GM11168 (cell line): ENCODE data around the gene ZDHHC22.

Experiments used
- in situ Hi-C: fragments of 300-500 bp; cut with MboI; formaldehyde crosslinking; loops from one replicate; pipeline ENCODE4 v1.12.0; 2022; ENCODE audit warnings: low sequenced_read_pairs; ENCODE audit not compliant: unreplicated experiment

The ZDHHC22 gene

GRCh38 chr14:77107228-77107627, 34.4 kb downstream of the ZDHHC22 start:
- in situ Hi-C loops: no loop called here

DNA sequence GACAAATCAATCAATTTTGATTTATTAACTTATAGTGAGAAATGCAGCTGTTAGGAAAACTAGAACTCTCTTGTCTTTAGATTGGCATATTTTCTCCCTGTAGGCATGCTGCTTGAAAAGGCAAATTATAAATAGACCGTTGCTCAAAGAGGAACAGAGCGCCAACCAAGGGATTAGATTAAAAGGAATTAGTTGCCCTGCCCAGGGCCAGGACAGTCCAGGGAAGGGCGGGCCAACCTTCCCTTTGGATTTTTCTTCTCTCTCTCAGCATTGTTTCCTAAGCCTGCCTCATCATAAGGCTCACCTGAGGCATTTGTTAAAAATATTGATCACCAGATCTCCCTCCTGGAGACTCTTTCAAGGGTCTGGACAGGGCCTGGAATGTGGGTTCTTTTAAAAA, 34.9 kb downstream of the ZDHHC22 start:
- in situ Hi-C loops: no loop called here

- in situ Hi-C loops: no loop called here
Measured at GRCh38 chr14:77105145-77105939, 36.2 kb downstream of the ZDHHC22 start.

- in situ Hi-C loops: no loop called here
Measured at GRCh38 chr14:77104393-77104792, 37.2 kb downstream of the ZDHHC22 start.

GRCh38 chr14:77103951-77104350, 37.6 kb downstream of the ZDHHC22 start:
- in situ Hi-C loops: no loop called here

DNA sequence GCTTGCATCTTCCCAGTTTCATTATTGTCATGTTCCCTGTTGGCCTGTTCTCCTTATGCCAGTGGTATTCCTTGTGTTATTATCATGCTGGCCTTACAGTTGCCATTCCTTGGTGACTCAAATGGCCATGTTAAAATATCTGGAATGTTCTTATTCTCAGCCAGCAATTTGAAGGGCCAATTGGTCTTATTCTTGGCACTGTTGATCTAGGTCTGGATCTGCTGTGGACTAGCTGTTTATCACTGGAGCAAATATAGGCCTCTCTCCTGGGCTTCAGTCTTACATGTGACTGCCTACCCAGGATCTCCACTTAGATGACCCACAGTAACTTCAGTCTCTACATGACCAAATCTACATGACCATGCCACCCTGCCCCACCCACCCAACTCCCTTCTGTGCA, 38.1 kb downstream of the ZDHHC22 start:
- in situ Hi-C loops: no loop called here

GRCh38 chr14:77102154-77102553, 39.4 kb downstream of the ZDHHC22 start:
- in situ Hi-C loops: no loop called here

DNA sequence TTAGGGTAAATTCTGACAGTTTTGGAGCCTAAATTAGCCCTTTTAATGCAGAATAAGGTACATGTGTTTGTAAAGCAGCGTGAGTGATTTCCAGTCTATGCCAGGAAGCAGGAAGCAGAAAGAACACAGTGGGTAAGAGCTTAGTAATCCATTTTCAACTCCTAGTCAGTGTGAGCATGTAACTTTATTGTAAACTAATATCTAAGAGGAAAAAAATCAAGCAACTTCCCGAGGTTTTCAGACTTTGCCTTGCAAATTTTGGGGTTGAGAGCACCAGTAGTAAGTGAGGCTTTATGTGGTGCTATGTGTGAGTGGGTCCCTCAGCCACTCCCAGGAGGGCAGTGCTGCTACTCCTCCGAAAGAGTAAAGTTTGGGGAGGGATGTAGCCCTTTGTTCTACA, 40.6 kb downstream of the ZDHHC22 start:
- in situ Hi-C loops: no loop called here

DNA sequence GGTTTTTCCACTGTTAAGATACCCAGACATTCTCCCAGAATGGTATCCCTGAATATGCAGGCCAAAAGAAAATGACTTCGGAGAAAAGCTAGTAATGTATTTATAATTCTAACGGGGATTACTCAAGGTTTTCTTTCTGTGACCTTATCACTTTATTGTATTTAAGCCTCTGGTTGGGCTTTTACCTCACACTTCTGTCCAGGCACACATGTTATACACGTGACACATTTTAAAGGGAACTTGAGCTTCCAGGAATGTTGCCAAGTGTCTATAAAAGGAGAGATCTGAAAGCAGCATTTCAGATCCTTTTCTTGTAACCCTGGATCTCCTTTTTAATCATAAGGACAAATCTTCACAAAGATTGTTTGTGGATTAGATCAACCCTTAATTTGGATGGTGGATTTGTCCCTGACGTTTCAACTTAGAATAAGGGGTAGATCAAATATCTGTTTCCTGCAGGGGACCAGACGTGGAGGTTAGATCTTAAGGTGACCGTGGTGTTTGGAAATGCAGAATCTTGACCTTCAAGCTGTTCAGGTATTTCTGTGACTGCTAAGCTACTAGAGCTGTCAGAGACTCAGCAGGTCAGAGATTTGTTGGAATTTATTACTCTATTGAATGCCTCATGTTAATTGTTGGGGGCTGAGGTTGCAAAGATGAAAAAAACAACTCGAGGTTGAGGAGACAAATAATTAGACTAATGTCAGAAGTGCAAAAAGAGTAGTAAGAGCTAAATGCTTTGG, 42.0 kb downstream of the ZDHHC22 start:
- in situ Hi-C loops: no loop called here

DNA sequence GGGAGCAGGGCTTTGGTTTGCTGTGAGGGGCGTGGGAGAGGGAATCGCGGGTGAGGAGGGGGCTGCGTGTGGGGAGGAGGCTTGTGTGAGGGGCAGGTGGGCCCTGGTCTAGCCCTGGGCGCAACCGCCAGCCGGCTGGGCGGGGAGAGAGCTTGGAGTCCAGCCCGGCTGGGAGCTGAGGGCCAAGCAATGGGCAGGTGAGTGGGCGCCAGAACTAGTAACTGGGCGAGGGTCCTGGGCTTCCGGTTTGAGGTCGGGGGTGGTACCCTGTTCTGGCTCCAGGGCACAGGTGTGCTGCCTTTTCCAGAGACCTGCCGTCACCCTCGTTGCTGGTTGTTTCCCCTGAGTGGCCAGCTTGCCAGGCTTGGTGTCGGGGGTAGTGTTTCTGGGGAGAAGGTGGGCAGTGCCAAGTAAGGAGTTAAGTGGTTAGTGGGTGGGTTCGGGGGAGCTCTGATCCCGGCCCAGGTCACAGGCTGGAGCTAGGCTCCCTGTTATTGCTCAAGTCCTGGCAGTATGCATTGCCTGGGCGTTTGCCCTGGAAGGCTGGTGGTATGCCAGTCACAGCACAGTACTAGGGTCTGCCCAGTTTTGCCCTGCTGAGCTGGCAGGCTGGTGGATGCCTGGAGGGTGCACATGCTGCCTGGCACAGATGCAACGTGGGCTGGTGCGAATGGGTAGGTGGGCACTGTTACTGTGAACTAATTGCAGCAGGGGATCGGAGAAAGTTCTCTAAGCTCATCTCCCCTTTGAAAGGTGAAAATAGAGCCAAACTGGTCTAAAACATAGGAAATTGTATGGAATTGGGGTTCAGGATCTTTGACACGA, 42.9 kb downstream of the ZDHHC22 start:
- in situ Hi-C loops: no loop called here

DNA sequence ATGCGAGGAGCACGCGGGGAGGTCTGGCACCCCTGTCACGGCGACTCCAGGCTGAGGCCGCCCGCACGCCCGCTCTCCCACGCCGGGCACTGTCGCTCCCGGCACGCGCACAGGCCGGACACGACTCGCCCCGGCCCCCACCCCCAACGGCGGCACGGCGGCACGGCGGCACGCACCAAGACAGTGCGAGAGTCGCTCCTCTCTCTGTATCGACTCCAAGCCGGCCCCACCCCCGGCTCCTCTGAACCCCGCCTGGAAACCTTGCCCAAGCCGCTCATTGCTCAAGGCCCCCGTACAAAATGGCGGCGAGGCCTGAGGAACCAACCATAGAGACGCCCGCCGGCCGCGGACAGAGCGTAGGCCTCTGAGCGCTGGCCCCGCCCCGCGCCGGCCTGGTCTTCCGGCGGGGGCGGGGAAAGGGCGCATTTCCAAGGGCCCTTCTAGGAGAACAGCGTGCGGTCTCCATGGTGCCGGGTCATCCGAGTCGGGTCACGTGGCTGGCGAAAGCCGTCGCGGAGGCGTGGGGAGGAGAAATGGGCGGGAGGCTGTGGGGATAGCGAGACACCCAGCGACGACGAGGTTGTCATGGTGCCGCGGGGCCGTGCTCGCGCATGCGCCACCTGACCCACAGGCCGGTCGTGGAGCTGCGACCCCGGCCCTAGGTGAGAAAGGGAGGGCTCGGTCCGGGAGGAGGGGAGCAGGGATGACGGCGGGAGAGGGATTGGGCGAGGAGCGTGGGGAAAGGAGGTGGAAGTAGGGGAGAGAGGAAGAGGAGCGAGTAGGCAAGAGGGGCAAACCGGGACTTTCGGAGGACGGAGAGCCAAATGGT, 43.7 kb downstream of the ZDHHC22 start, which contains the start of gene CIPC:
Gene CIPC, plus strand, starts transcription at position 559 of the 829 bp plus-strand sequence. CDS start 7,451 bp downstream, outside the sequence.
- in situ Hi-C loops: no loop called here

DNA sequence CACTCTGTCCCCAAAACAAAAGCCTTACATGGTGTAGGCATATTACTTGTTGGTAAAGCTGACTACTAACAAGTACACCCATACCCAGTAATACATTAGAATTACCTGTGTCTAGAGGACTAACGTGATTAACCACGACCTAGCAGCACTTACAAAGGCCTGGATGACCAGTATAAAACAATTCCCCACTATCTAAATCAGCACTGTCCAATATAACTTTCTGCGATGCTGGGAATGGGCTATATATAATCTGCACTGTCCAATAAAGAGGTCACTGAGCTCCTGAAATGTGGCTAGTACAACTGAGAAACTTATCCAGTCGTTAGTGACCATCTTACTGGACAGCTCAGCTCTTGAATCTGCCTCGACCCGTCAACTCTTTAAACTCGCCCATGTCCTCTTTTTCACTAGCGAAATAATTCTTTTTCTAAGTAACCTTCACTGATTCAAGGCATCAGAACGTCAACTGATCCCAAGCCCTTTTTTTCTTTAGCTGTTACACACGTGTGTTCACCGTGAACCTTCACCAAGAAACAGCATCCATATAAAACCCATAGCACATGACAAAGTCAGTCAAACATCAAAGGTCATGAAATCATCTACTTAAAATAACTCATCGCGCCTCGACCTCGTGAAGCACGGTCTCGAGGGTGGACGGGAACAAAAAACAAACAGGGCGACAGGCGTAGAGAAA, 44.4 kb downstream of the ZDHHC22 start:
- in situ Hi-C loops: no loop called here

- in situ Hi-C loops: no loop called here
Measured at GRCh38 chr14:77094672-77095284, 46.8 kb downstream of the ZDHHC22 start.

DNA sequence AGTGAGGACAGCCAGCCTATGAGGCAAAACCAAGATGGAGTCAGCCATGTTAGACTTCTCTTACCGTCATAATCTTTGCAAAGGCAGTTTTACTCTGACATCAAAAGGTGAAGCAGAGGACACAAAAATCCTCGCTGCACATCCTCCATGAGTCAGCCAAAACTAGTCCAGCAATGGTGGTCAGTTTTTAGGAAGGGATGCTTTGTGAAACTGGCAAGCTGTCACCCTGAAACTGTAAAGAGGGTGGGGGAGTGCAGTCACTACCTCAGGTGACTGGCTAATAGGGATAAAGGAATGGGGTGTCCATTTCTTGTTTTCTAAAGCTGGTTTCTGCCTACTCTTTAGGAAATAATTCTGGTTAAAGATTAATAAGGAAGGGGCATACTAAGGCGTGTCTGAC, 48.9 kb downstream of the ZDHHC22 start:
- in situ Hi-C loops: no loop called here

DNA sequence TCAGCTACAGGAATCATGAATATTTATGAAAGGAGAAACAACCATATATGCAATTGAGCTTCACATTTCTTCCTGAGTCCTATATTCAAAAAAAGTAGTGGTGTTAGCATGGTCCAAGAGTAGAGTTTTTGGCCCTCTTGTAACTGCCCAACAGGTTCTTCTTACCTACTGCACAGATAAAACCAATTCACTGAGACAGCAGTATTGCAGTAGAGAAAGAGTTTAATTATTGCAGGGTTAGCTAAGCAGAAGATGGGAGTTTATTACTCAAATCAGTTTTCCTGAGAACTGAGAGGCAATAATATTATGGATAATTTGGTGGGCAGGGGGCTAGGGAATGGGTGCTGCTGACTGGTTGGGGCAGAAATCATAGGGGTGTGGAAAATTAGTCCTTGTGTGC, 50.1 kb downstream of the ZDHHC22 start:
- in situ Hi-C loops: no loop called here

- in situ Hi-C loops: no loop called here
Measured at GRCh38 chr14:77088645-77089044, 52.9 kb downstream of the ZDHHC22 start.

DNA sequence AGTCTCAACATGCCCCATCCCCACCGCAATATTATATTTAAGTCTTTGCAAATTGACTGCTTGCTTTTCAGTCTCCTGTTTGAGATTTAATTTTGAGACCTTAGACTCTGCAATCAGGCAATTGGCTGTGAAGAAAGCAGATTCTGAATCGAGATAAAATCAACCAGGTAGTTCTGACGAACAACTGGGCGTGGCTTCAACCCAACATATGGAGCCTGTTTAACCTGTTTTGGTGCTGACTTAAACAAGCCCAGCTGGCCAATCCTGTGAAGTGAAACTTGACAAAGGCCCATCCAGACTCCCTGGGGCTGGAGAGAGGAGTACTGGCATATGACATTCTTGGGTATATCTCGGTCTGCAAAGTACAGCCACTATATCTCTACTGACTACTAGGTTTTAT, 53.4 kb downstream of the ZDHHC22 start:
- in situ Hi-C loops: no loop called here

GRCh38 chr14:77087631-77088030, 54.0 kb downstream of the ZDHHC22 start:
- in situ Hi-C loops: no loop called here

DNA sequence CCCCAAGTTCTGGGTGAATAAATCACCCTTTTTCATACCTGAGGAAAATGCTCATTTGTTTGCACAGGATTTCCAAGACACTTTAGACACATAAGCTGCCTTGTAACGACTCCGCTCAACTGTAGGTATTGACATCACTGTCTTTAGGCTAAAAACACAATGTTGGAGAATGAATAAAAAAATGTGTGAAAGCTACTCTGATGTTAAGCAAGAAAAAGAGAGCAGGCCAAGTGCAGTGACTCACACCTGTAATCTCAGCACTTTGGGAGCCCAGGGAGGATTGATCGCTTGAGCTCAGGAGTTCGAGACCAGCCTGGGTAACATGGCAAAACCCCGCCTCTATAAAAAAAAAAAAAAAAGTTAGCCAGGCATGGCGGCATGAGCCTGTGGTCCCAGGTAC, 54.6 kb downstream of the ZDHHC22 start:
- in situ Hi-C loops: no loop called here
